HG03097 (cell line): ENCODE measurements around the gene ADD1.
"Not testable (repeated sequence)": the region's sequence is repeated elsewhere in the genome, so short reads cannot be mapped to it uniquely, and the experiment has no call there.

Experiments
- ATAC-seq: cut with Tn5 transposase; IDR thresholded peaks from one replicate; pipeline ENCODE4 v1.9.1; 2021; ENCODE audit not compliant: unreplicated experiment, low FRiP score

ADD1 gene

GRCh38 chr4:2960450-2960849 lies 116.8 kb downstream of the ADD1 start:
- ATAC-seq = not testable (repeated sequence)

GRCh38 chr4:2961421-2961810 lies 117.8 kb downstream of the ADD1 start:
- ATAC-seq = no peak

GRCh38 chr4:2961811-2962441 lies 118.3 kb downstream of the ADD1 start:
- no peak for ATAC-seq

GRCh38 chr4:2962614-2963174 lies 119.0 kb downstream of the ADD1 start:
- peak; percentile 29 for ATAC-seq

GRCh38 chr4:2963175-2963965 lies 119.7 kb downstream of the ADD1 start, which contains the start of the genes GRK4 and NOP14:
Gene GRK4 (plus strand): TSS chr4:2963571. CDS start chr4:2964071, 500 bp downstream.
Gene NOP14 (minus strand): TSS chr4:2963406. CDS start chr4:2963319, 87 bp downstream.
- ATAC-seq = peak; percentile 86

GRCh38 chr4:2963966-2964471 lies 120.4 kb downstream of the ADD1 start:
- ATAC-seq = no peak

- no peak for ATAC-seq
Observed at GRCh38 chr4:2964706-2965258, 121.1 kb downstream of the ADD1 start.

GRCh38 chr4:2965262-2965661 lies 121.6 kb downstream of the ADD1 start:
- ATAC-seq = no peak

GRCh38 chr4:2968381-2968780 lies 124.7 kb downstream of the ADD1 start:
- no peak for ATAC-seq

GRCh38 chr4:2971275-2971674 lies 127.6 kb downstream of the ADD1 start:
- ATAC-seq = no peak

GRCh38 chr4:2977211-2978088 lies 133.8 kb downstream of the ADD1 start:
- no peak for ATAC-seq
